NCI-H1436 (cell line): ENCODE measurements around the gene PAPLN.
"Not testable (repeated sequence)": the region's sequence is repeated elsewhere in the genome, so short reads cannot be mapped to it uniquely, and the experiment has no call there.

ENCODE experiments used
- DNase-seq: peaks from one replicate; lab custom pipeline; 2025; lab: John Stamatoyannopoulos, UW

Gene PAPLN

DNA sequence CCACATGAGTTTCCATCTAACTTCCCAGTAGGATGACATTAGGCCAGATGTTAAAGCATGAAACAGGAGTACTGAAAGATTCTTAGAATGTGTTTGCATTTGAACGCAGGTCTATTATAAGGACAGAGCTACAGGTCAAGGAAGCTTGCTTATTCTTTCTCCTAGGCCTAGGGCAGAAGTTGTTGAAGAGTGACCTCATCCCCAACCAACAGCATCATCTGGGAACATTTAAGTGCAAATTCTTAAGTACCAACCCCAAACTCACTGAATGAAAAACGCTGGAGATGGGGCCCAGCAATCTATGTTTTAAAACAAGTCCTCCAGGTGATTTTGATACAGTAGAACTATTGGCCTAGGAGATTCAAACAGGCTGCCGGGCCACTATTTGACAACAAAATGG, 52.4 kb downstream of the PAPLN start:
- DNase-seq, result no peak

DNA sequence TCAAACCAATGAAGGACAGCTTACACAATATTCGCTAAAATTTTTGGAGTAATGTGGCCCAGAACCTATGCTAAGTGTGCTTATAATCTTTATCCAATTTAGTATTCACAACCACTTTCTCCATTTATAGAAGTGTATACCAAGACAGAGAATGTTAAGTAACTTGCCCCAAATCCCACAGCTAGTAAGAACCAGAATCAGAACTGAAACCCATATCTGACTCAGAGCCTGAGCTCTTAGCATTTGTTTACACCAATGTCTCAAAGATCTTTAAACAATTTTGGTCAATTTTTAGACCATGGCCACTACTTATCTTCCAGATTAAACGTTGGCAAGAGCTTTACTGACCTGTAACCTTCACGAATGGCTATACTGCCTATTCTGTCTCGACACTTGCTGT, 53.0 kb downstream of the PAPLN start:
- no peak for DNase-seq

DNA sequence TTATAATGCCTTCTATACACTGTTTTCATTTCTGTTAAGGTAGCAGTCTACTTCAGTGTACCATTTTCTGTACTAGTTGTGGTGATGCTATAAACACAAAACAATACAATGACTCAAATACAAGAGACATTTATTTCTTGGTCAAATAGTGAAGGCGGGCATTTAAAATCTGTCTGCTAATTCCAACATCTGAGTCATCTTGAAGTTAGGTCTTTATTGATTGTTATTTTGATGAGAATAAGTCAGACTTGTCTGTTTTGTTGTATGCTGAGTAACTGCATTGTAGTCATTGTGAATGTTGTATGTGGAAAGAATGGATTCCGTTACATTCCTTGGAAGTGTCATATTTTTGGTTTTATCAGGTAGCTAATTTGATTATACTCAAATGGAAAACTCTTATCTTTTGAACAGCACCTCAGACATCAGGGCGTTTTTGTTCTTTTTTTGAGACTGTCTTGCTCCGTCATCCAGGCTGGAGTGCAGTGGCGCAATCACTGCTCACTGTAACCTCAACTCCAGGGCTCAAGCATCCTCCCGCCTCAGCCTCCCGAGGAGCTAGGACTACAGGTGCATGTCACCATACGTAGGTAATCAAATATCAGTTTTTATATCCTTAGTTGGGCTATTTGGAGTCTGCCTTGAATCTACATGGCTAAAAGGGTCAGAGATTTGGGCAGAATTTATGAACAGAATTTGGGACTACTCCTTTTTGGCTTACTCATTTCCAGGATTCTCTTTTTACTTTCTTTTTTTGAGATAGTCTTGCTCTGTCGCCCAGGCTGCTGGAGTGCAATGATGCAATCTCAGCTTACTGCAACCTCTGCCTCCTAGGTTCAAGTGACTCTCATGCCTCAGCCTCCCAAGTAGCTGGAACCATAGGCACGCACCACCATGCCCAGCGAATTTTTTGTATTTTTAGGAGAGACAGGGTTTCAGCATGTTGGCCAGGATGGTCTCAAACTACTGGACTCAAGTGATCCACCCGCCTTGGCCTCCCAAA, 56.8 kb downstream of the PAPLN start:
- DNase-seq, result no peak

DNA sequence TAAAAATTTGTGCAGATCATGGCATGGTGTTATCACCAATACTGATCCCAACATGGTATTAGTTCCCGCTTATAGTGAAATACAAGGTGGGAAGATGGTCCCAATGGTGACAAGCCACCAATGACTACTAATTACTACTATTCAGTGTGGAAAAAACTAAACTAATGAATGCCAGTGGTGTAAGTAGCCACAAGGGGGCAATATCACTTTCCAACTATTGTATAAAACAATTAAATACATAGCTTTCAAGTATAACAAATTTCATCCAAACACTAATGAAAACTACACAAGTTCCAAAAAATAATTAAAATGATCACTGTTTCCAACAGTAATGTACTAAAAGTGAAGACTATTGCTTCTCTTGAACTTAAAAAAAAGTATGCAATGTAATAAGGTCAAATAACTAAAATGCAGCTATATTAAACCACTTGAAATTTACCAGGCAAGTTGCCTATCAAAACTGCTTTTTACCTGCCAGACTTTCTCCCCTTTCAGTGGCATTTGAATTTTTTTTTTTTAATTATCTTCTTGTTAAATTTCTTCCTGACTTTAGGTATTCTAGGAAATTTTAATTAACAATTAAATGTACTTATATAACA, 58.0 kb downstream of the PAPLN start:
- peak; percentile 32 for DNase-seq

DNA sequence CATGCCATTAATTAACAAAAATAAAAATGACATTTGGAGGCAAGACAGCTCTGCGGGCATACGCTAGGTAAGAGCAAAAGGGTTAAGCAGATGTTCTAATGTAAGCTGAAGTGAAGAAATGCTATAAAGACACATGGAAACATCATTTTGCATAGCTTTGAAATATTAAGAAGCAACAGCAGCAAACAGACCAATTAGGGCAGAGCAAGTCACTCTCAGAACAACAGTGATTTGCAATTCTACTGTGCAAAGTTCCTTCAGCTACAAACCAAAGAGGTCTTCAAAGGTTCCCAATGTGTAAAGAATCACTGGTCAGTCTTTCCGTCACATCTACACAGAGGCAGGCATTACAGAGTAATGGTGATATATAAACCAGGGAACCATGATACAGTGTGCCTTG, 68.2 kb downstream of the PAPLN start:
- DNase-seq, result no peak

DNA sequence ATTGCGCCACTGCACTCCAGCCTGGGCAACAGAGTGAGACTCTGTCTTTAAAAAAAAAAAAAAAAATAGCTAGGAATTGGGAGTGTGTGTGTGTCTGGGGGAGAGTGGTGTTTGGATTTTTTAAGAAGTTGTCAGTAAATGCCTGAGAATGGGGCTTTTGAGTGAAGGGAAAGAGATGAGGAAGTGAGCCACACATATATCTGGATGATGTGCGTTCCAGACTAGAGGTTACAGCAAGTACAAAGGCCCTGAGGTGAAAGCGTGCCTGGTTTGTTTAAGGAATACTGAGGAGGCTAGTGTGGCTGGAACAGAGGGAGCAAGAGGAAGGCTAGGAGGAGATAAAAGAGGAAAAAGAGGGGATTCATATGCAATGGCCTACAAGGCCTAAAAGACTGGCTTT, 70.0 kb downstream of the PAPLN start:
- no peak for DNase-seq

DNA sequence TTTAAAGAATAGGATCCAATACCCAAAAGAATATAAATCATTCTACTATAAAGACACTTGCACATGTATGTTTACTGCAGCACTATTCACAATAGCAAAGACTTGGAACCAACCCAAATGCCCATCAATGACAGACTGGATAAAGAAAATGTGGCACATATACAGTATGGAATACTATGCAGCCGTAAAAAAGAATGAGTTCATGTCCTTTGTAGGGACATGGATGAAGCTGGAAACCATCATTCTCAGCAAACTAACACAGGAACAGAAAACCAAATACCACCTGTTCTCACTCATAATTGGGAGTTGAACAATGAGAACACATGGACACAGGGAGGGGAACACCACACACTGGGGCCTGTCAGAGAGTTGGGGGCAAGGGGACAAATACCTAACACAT, 71.9 kb downstream of the PAPLN start:
- DNase-seq, result not testable (repeated sequence)

DNA sequence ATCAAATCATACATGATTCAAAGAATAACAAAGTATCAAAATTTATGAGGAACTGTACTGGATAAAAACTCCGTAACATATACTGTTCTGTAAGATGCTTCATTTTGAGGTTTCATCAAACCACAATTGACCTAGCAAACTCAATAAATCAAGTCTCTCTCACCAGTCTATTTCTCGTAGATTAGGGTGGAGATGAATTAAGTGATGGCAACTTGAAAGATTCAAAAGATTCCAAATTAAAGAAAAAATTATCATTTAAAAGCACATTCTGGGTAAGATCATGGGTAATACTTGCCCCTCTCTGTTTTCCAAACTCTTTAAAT, 74.4 kb downstream of the PAPLN start:
- no peak for DNase-seq

DNA sequence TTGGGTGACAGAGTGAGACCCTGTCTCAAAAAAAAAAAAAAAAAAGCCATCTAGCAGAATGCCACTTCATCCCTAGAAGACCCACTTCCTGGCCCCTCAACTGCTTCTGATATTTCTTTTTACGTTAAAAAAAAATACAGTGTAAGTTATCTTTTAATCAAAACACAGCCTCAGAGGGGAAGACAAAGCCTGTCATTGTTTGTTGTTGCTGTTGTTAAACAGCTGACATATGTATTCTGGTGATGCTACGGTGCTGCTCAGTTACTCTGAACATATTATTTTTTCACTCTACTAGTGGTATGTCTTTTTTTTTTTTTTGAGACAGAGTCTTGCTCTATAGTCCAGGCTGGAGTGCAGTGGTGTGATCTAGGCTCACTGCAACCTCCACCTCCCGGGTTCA, 75.4 kb downstream of the PAPLN start:
- no peak for DNase-seq

DNA sequence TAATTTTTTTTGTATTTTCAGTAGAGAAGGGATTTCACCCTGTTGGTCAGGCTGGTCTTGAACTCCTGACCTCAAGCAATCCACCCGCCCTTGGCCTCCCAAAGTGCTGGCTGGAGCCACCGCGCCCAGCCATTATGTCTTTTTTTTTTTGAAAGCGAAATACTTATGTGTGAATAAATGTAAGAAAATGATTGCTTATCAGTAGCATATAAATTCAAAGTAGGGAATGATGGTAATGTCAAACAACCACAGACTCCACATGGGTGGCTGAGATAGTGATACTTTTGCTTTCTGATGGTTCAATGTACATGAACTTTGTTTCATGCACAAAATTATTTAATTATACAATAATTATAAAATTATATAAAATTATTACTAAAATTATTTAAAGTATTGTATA, 75.8 kb downstream of the PAPLN start:
- no peak for DNase-seq

DNA sequence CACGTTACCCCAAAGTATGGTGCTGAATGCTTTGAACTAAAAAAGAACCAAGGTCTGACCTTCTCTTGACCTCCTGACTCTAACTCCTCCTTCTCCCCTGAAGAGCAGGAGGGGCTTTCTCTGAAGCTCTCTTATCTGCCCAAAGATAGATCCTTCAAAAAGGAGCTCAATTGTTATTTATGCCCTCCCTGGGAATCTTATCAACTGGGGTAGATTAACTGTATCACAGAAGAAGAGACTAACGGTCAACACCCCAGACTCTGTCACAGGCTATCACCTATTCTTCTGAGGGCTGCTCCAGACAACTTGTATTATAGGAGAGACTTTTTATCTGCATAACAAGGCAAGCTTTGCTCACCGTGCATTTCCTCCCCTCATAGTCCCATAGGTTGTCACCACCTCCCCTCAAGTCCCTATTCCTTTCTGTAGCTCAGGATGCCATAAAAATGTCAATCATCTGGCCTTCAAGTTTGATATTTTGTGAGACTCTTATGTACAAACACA, 86.6 kb downstream of the PAPLN start:
- DNase-seq, result no peak
